Stimulated activated CD8-positive, alpha-beta memory T cell treated with anti-CD3 and anti-CD28 coated beads, Interleukin-7, amount 100 ng/mL, for 4 hours (primary cell): ENCODE results near the gene SSX4B.
"Not testable (repeated sequence)": the region's sequence is repeated elsewhere in the genome, so short reads cannot be mapped to it uniquely, and the experiment has no call there.

ENCODE experiments used
- DNase-seq, 2 donors: peaks; one replicate each; pipeline ENCODE4 v3.0.0-alpha.2; 2020; ENCODE audit warnings: low read depth in 2 of 2

The SSX4B gene

GRCh38 chrX:48411860-48412259, at the start of gene SSX4B:
SSX4B (minus strand) TSS chrX:48411960; CDS start chrX:48411372, 588 bp downstream.
- DNase-seq = not testable (repeated sequence)

- DNase-seq = no peak
These were observed 48.8 kb upstream of the SSX4B start for GRCh38 chrX:48460606-48461005.

GRCh38 chrX:48460031-48460430, 48.3 kb upstream of the SSX4B start:
- DNase-seq = no peak

GRCh38 chrX:48459483-48459882, 47.7 kb upstream of the SSX4B start:
- DNase-seq = no peak

GRCh38 chrX:48458711-48459110, 47.0 kb upstream of the SSX4B start:
- no peak for DNase-seq

- no peak for DNase-seq
These were observed 45.0 kb upstream of the SSX4B start for GRCh38 chrX:48456628-48457331.

- no peak for DNase-seq
These were observed 39.9 kb upstream of the SSX4B start for GRCh38 chrX:48451708-48452107.

- no peak for DNase-seq
These were observed 38.3 kb upstream of the SSX4B start for GRCh38 chrX:48450076-48450475.

- DNase-seq = not testable (repeated sequence)
These were observed 35.4 kb upstream of the SSX4B start for GRCh38 chrX:48447201-48447600.

GRCh38 chrX:48433713-48434112, 22.0 kb upstream of the SSX4B start:
- DNase-seq = not testable (repeated sequence)

GRCh38 chrX:48430166-48430565, 18.4 kb upstream of the SSX4B start:
- DNase-seq = not testable (repeated sequence)

- not testable (repeated sequence) for DNase-seq
These were observed 17.8 kb upstream of the SSX4B start for GRCh38 chrX:48429606-48430005.

GRCh38 chrX:48427027-48427716, 15.4 kb upstream of the SSX4B start:
- DNase-seq = not testable (repeated sequence)

- DNase-seq = not testable (repeated sequence)
These were observed 13.9 kb downstream of the SSX4B start for GRCh38 chrX:48397825-48398224.

GRCh38 chrX:48396931-48397330, 14.8 kb downstream of the SSX4B start:
- DNase-seq = not testable (repeated sequence)

GRCh38 chrX:48383239-48383638, 28.5 kb downstream of the SSX4B start, which contains the start of gene SSX4:
SSX4 (plus strand) TSS chrX:48383539; CDS start chrX:48384054, 515 bp downstream.
- DNase-seq = not testable (repeated sequence)

- not testable (repeated sequence) for DNase-seq
These were observed 41.4 kb downstream of the SSX4B start for GRCh38 chrX:48370408-48370807.

- not testable (repeated sequence) for DNase-seq
These were observed 43.9 kb downstream of the SSX4B start for GRCh38 chrX:48367717-48368408.

- DNase-seq = not testable (repeated sequence)
These were observed 52.5 kb downstream of the SSX4B start for GRCh38 chrX:48359281-48359680.

GRCh38 chrX:48357681-48358080, 54.1 kb downstream of the SSX4B start:
- no peak for DNase-seq

GRCh38 chrX:48356315-48357094, 55.3 kb downstream of the SSX4B start, which contains the start of gene SSX3:
SSX3 (minus strand) TSS chrX:48356703; CDS start chrX:48355249, 1,454 bp downstream.
- DNase-seq = not testable (repeated sequence)
